Mucosa of descending colon (tissue), 3 donors: Measurements from ENCODE around the gene CACNA1S. TPM values are rescaled to one million over a fixed set of nuclear protein-coding genes. Genes with fewer than 3 reads are reported as not detected.

Experiments
- ATAC-seq: fragments of 200-7000 bp; cut with Tn5 transposase; one replicate; pipeline ENCODE4 v1.9.1; 2020; ENCODE audit warnings: mild to moderate bottlenecking, moderate library complexity
- DNase-seq, 3 donors: peaks; one replicate each; pipeline ENCODE4 v3.0.0-alpha.2; 2020
- H3K36me3 ChIP-seq: fragments of 200-600 bp; one replicate; pipeline ENCODE4 v1.8.0; 2021; ENCODE audit warnings: low read depth, mild to moderate bottlenecking
- H3K4me1 ChIP-seq: fragments of 200-600 bp; one replicate; pipeline ENCODE4 v1.8.0; 2021; ENCODE audit warnings: low read depth, mild to moderate bottlenecking
- H3K4me3 ChIP-seq: fragments of 200-600 bp; one replicate; pipeline ENCODE4 v1.8.0; 2021; ENCODE audit warnings: mild to moderate bottlenecking
- H3K9me3 ChIP-seq: fragments of 200-600 bp; one replicate; pipeline ENCODE4 v1.8.0; 2021; ENCODE audit warnings: mild to moderate bottlenecking
- intact Hi-C, 2 donors: fragments of 100-400 bp; cut with DNase I in 1 of 2; cut with micrococcal nuclease in 1 of 2; formaldehyde crosslinking; loops; one replicate each; pipeline versions ENCODE4 v1.11.0 to v1.11.1; 2022; cut with DNase I, micrococcal nuclease
- total RNA-seq, 3 donors: library from RNA; stranded (reverse); fragmentation: NEBNext Ultra II Directional in 2 of 3; extraction: Animal tissue kit (Norgen Biotek cat#: 25700) in 2 of 3; gene quantifications; one replicate each; pipeline versions ENCODE4 v1.2.1 to v1.2.4, GENCODE V29; 2021 to 2023
- TF ChIP-seq, protein P1 (sequence below): fragments of 200-600 bp; IDR thresholded peaks from one replicate; pipeline ENCODE4 v1.8.0; 2022; ENCODE audit warnings: antibody characterized with exemption, mild to moderate bottlenecking
- donor health status: DM: no; HTN: no; CAD: no; lungs with moderate emphysema.
- donor health status: DM: no; HTN: no; CAD: no.
- donor health status: DM: no; HTN: yes; CAD: no.

Gene CACNA1S
- total RNA-seq, 3 donors from 2014 or later = not detected

DNA sequence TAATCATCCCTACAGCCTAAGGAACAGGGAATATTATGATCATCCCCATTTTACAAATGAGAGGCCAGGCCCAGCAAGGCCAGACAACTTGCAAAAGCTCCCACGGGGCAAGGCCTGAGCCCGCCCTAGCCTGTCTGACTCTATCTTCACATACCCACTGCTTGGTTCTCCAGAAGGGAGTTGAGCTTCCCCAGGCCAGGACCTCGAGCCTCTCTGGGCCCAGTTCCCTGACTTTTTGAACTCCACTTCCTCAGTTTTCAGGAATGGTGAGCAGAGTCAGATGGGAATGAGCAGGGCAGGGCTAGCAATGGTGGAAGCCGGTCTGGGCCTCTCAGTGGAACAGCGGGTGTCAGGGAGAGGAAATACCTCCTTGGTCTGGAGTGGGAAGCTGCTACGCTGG, 39.3 kb downstream of the CACNA1S start:
- no peaks in the 10 kb centered on the region for H3K9me3 ChIP-seq
- no peak overlapping the region for H3K4me3 ChIP-seq
- no peaks in the 10 kb centered on the region for H3K36me3 ChIP-seq
- ATAC-seq (no peak), DNase-seq (no peak)
- TF ChIP-seq, protein P1, sequence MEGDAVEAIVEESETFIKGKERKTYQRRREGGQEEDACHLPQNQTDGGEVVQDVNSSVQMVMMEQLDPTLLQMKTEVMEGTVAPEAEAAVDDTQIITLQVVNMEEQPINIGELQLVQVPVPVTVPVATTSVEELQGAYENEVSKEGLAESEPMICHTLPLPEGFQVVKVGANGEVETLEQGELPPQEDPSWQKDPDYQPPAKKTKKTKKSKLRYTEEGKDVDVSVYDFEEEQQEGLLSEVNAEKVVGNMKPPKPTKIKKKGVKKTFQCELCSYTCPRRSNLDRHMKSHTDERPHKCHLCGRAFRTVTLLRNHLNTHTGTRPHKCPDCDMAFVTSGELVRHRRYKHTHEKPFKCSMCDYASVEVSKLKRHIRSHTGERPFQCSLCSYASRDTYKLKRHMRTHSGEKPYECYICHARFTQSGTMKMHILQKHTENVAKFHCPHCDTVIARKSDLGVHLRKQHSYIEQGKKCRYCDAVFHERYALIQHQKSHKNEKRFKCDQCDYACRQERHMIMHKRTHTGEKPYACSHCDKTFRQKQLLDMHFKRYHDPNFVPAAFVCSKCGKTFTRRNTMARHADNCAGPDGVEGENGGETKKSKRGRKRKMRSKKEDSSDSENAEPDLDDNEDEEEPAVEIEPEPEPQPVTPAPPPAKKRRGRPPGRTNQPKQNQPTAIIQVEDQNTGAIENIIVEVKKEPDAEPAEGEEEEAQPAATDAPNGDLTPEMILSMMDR = no peak
- intact Hi-C loops = no loop called here
- H3K4me1 ChIP-seq = no peaks in the 10 kb centered on the region

DNA sequence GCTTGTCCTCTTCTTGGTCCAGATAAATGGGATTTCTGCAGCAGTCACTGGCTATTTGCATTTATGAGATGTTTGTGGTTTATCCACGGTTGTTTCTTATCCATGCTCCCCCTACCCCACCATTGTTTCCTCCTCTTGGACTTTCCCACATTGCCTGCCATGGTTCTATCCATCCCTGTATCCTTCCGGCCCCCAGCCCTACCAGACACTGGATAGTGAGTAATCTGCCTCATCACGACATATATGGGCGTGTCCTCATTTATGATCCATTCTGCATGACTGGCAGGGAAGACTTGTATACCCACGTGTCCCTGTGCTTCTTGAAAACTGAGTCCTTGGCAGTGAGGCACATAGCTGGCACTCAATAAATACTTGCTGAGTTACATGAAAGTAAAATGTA, 40.1 kb downstream of the CACNA1S start:
- Histone ChIP-seq H3K4me1 (no peaks in the 10 kb centered on the region), H3K9me3 (no peaks in the 10 kb centered on the region), H3K36me3 (no peaks in the 10 kb centered on the region), H3K4me3 (no peak overlapping the region)
- DNase-seq = no peak
- intact Hi-C loops = no loop called here
- TF ChIP-seq, protein P1 = no peak
- ATAC-seq = peak; percentile 60

DNA sequence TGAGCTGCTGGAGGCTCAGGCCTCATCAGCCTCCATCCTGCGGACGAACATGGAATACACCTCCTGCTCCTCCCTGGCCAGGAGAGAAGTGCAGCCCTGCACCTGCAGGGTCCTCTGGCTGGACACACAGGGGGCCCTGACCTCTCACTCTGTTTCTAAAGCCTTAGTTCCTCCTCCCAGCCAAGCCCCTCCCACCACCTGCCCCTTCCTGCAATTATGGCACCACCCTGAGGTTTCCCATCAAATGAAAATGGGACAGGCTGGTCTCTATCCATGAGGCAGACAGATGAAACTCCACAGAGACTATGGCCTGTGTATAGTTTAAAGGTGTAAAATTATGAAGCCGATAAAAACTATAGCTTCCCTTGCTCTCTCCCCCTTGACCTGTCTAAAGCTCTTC, 42.6 kb downstream of the CACNA1S start:
- no peak for ATAC-seq
- TF ChIP-seq, protein P1 = no peak
- Histone ChIP-seq H3K36me3 (no peaks in the 10 kb centered on the region), H3K9me3 (no peaks in the 10 kb centered on the region), H3K4me1 (no peaks in the 10 kb centered on the region), H3K4me3 (no peak overlapping the region)
- intact Hi-C loops = no loop called here
- DNase-seq = no peak

DNA sequence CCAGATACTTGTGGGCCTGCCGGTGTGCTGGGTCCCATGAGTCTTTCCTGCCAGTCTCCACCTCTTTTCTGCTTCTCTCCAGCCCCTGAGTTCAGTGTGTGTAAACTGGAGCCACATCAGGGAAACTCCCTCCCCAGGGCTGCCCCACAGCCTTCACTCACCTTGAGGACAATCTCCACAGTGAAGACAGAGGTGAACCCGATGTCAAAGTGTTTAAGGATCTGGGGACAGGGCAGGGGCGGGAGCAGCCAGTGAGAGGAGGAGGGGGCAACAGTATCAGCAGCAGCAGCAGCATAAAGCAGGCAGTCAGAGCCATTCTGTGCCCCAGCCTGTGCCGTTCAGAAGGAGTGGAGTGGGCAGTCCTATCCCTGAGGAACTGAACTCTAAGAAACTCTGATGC, 43.2 kb downstream of the CACNA1S start:
- Histone ChIP-seq H3K4me1 (no peaks in the 10 kb centered on the region), H3K4me3 (no peak overlapping the region), H3K36me3 (no peaks in the 10 kb centered on the region), H3K9me3 (no peaks in the 10 kb centered on the region)
- TF ChIP-seq, protein P1 = no peak
- intact Hi-C loops = no loop called here
- DNase-seq (no peak), ATAC-seq (no peak)

DNA sequence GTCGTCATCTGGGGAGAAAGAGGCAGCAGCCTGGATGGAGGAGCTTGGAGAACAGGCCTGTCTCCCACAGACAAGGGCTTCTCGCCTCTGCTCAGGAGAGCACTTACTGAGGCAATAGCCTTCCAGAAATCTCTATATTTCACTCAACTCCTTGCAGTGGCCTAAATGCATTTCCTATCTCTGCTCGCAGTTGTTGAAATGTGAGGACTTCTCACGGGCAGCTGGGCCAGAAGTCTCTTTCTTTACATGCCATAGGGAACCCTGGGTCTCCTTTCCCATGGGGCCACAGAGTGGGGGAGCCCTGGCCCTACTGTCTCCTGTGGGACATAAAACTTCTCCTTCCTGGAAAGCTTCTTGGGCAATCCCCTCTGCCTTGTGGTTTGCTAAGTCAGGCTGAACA, 45.2 kb downstream of the CACNA1S start:
- no peaks in the 10 kb centered on the region for H3K4me1 ChIP-seq
- TF ChIP-seq, protein P1 = no peak
- no peaks in the 10 kb centered on the region for H3K36me3 ChIP-seq
- ATAC-seq = no peak
- H3K4me3 ChIP-seq = no peak overlapping the region
- no peaks in the 10 kb centered on the region for H3K9me3 ChIP-seq
- DNase-seq = no peak
- intact Hi-C loops = no loop called here

DNA sequence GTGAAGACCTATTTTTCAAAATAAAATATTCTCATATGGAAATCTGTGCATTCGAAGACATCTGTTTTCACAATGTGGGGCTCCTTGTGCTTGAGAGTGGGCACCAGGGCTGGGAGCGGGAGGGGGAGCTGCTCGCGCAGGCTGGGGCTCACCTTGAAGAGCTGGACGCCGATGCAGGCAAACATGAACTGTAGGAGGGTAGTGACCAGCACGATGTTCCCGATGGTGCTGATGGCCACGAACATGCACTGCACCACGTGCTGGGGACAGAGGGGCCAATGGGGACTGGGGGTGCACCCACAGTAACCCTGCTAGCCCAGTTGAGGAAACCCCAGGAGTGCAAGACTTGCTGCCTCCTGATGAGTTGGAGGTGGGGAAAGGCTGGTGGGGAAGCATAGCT, 46.5 kb downstream of the CACNA1S start:
- no peaks in the 10 kb centered on the region for H3K4me1 ChIP-seq
- TF ChIP-seq, protein P1 = no peak
- DNase-seq (no peak), ATAC-seq (no peak)
- intact Hi-C loops = no loop called here
- H3K9me3 ChIP-seq = no peaks in the 10 kb centered on the region
- no peaks in the 10 kb centered on the region for H3K36me3 ChIP-seq
- H3K4me3 ChIP-seq = no peak overlapping the region
